Thyroid gland (tissue), 4 donors: Measurements from ENCODE around the gene ESRRA. TPM values are rescaled to one million over a fixed set of nuclear protein-coding genes. Genes with fewer than 3 reads are reported as not detected.

Experiments used
- DNase-seq, 2 donors: peaks; one replicate each; pipeline ENCODE4 v3.0.0-alpha.2; 2019
- H3K27ac ChIP-seq, 3 donors: fragments of 200-600 bp; sonication (generic); 1 replicate in 2 of 3; 2 replicates in 1 of 3; pipeline ENCODE4 v1.5.1; 2016 to 2019; ENCODE audit warnings: mild to moderate bottlenecking in 1 of 3, moderate library complexity in 1 of 3
- H3K27me3 ChIP-seq: fragments of 200-600 bp; sonication (generic); one replicate; pipeline ENCODE4 v1.5.1; 2019
- H3K36me3 ChIP-seq, 2 donors: fragments of 200-600 bp; sonication (generic); one replicate each; pipeline ENCODE4 v1.5.1; 2016 to 2019
- H3K4me1 ChIP-seq, 2 donors: fragments of 200-600 bp; sonication (generic); one replicate each; pipeline ENCODE4 v1.5.1; 2017 to 2019
- H3K4me3 ChIP-seq, 3 donors: fragments of 200-600 bp; sonication (generic); replicated peaks in 1 of 3; 1 replicate in 2 of 3; 2 replicates in 1 of 3; pipeline ENCODE4 v1.5.1; 2016; ENCODE audit warnings: mild to moderate bottlenecking in 1 of 3
- H3K9me3 ChIP-seq: fragments of 200-600 bp; sonication (generic); one replicate; pipeline ENCODE4 v1.5.1; 2017
- POLR2A ChIP-seq, 2 donors: fragments of 450-650 bp; IDR thresholded peaks; one replicate each; pipeline ENCODE4 v1.6.1; 2017; ENCODE audit warnings: antibody characterized with exemption in 2 of 2, mild to moderate bottlenecking in 2 of 2, moderate library complexity in 1 of 2
- WGBS, 2 donors: methylation state at CpG; one replicate each; pipeline ENCODE4 v1.1.5; 2017; 5-methylcytosine and 5-hydroxymethylcytosine counted together
- intact Hi-C: fragments of 100-400 bp; cut with DNase I; formaldehyde crosslinking; loops from one replicate; pipeline ENCODE4 v1.15.1; 2023
- total RNA-seq, 4 donors: library from RNA; depleted of rRNA; stranded (reverse); fragments of >200 nt; gene quantifications; one replicate each; pipeline ENCODE4 v1.2.3, GENCODE V29; 2016
- TF ChIP-seq, protein P1 (sequence below), 6 experiments: fragments of 200-600 bp in 3 of 6; fragments of 450-650 bp in 3 of 6; sonication (generic) in 3 of 6; IDR thresholded peaks; one replicate each; pipeline ENCODE4 v1.5.1; 2016 to 2019; ENCODE audit warnings: antibody characterized with exemption in 6 of 6, mild to moderate bottlenecking in 2 of 6, inconsistent platforms in 1 of 6, moderate library complexity in 1 of 6

The ESRRA gene
- total RNA-seq, 4 donors from 2014 or later, result 42.8 to 71.6 (median 58.3) TPM

GRCh38 chr11:64281957-64282770 is 23.2 kb upstream of the ESRRA start:
- Histone ChIP-seq H3K4me3 (no peak overlapping the region), H3K4me1 (peaks cover 9 to 23% of the 10 kb centered on the region in 2 donors), H3K36me3 (peaks cover 3 to 7% of the 10 kb centered on the region in 2 donors), H3K27ac (no peak overlapping the region), H3K27me3 (no peaks in the 10 kb centered on the region), H3K9me3 (no peaks in the 10 kb centered on the region)
- intact Hi-C loops, result no loop called here
- WGBS, 2 donors, result 97% methylated on average over 22 of the region's 22 CpGs
- no peak for TF ChIP-seq POLR2A (IDR thresholded peaks at IDR 0.05)
- TF ChIP-seq, protein P1, sequence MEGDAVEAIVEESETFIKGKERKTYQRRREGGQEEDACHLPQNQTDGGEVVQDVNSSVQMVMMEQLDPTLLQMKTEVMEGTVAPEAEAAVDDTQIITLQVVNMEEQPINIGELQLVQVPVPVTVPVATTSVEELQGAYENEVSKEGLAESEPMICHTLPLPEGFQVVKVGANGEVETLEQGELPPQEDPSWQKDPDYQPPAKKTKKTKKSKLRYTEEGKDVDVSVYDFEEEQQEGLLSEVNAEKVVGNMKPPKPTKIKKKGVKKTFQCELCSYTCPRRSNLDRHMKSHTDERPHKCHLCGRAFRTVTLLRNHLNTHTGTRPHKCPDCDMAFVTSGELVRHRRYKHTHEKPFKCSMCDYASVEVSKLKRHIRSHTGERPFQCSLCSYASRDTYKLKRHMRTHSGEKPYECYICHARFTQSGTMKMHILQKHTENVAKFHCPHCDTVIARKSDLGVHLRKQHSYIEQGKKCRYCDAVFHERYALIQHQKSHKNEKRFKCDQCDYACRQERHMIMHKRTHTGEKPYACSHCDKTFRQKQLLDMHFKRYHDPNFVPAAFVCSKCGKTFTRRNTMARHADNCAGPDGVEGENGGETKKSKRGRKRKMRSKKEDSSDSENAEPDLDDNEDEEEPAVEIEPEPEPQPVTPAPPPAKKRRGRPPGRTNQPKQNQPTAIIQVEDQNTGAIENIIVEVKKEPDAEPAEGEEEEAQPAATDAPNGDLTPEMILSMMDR (IDR thresholded peaks at IDR 0.05), result no peak
- DNase-seq, result no peak

GRCh38 chr11:64283092-64283491 is 22.2 kb upstream of the ESRRA start:
- no peak for DNase-seq
- 94% methylated on average over 3 of the region's 3 CpGs for WGBS, 2 donors
- no peaks in the 10 kb centered on the region for H3K27me3 ChIP-seq
- intact Hi-C loops, result no loop called here
- H3K4me1 ChIP-seq, result peaks cover 9 to 23% of the 10 kb centered on the region in 2 donors
- H3K9me3 ChIP-seq, result no peaks in the 10 kb centered on the region
- peaks cover 0 to 7% of the 10 kb centered on the region in 2 donors for H3K36me3 ChIP-seq
- H3K4me3 ChIP-seq, result no peak overlapping the region
- TF ChIP-seq, protein P1 (IDR thresholded peaks at IDR 0.05), result no peak
- TF ChIP-seq POLR2A (IDR thresholded peaks at IDR 0.05), result no peak
- no peak overlapping the region for H3K27ac ChIP-seq

GRCh38 chr11:64284048-64284961 is 21.0 kb upstream of the ESRRA start, which contains the start of gene BAD:
Gene BAD, minus strand, starts transcription at chr11:64284665. Its CDS starts 297 bp downstream, at chr11:64284368.
- 4 to 34% methylated on average over 2 to 24 of the region's 44 CpGs for WGBS, 2 donors
- Histone ChIP-seq H3K27me3 (no peaks in the 10 kb centered on the region), H3K9me3 (no peaks in the 10 kb centered on the region), H3K36me3 (no peaks in the 10 kb centered on the region), H3K4me1 (peaks cover 9 to 23% of the 10 kb centered on the region in 2 donors), H3K27ac (peak within 1 kb of the TSS; percentile 83 to 91 (median 90)), H3K4me3 (peak within 1 kb of the TSS; percentile 81 to 91 (median 88))
- DNase-seq, result peak; percentile 95 to 96
- intact Hi-C loops, result no loop called here
- TF ChIP-seq, protein P1 (IDR thresholded peaks at IDR 0.05), result no peak
- TF ChIP-seq POLR2A (IDR thresholded peaks at IDR 0.05), result peak in 1 of 2 donors; percentile 79

DNA sequence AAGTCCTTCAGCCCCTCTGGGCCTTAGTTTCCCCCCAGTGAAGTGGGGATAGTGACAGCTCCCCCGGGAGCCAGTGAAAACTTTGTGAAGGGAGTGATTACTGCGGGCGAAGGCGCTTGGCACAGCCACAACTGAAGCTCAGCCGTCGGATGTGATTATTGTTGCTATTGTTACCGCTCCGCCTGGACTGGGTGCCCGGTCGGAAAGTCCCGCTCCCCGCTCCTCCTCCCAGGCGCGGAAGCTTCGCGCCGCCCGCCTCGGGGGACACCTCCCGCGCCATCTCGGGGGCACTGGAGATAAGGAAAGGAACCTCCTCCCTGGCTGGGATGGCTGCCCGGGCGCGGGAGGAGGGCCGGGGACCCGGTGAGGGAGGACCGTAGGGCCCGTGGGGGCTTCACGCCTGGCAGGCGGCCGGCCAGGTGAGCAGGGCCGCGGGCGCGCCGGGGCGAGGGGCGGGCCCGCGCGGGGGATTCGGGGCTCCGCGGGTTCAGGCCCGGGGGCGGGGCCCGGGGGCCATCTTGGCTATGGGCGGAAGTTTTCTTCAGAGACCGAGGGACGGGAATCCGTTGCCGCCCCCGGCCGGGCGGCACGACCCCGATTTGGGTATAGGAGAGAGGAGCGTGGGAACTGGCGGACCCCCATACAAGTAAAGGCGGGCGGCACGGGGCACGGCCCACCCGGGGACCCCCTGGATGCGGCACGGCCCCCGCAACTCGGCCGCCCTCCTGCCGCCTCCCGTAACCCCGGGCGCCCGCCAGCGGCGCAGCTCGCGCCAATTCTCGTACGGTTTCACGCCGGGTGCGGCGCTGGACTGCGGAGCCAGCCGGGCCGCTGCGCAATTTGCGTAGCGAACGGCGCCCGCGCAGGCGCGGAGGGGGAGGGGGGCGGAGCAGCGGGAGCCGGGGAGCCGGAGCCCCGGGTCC is 20.1 kb upstream of the ESRRA start, which contains the start of gene GPR137:
GPR137 (plus strand) TSS at position 887 of the 923 bp plus-strand sequence. CDS start 677 bp downstream, outside the sequence.
- H3K36me3 ChIP-seq, result no peaks in the 10 kb centered on the region
- 0 to 1% methylated on average over 18 to 29 of the region's 102 CpGs for WGBS, 2 donors
- TF ChIP-seq, protein P1 (IDR thresholded peaks at IDR 0.05), result no peak
- TF ChIP-seq POLR2A (IDR thresholded peaks at IDR 0.05), result peak in 1 of 2 donors; percentile 59
- H3K27me3 ChIP-seq, result no peaks in the 10 kb centered on the region
- H3K27ac ChIP-seq, result peak within 1 kb of the TSS; percentile 83 to 91 (median 90)
- peak within 1 kb of the TSS; percentile 81 to 91 (median 88) for H3K4me3 ChIP-seq
- intact Hi-C loops, result no loop called here
- peaks cover 9 to 23% of the 10 kb centered on the region in 2 donors for H3K4me1 ChIP-seq
- no peaks in the 10 kb centered on the region for H3K9me3 ChIP-seq
- peak; percentile 86 to 87 for DNase-seq
